RWPE2 (cell line): ENCODE results near the gene CACNA1H.
"Not testable (repeated sequence)": the region's sequence is repeated elsewhere in the genome, so short reads cannot be mapped to it uniquely, and the experiment has no call there.

Experiments
- ATAC-seq: fragments of 200-7000 bp; cut with Tn5 transposase; 3 replicates; pipeline ENCODE4 v1.9.1; 2021; ENCODE audit warnings: low read depth
- DNase-seq: peaks from one replicate; pipeline ENCODE4 v3.0.0-alpha.2; 2020; ENCODE audit warnings: low spot score
- H3K27ac ChIP-seq: fragments of 450-650 bp; 2 replicates; pipeline ENCODE4 v1.5.1; 2017; ENCODE audit warnings: mild to moderate bottlenecking; ENCODE audit not compliant: poor library complexity, severe bottlenecking
- H3K27me3 ChIP-seq: fragments of 250-450 bp; sonication (Bioruptor Pico); 2 replicates; pipeline ENCODE4 v1.5.1; 2021; ENCODE audit warnings: mild to moderate bottlenecking, moderate library complexity; ENCODE audit not compliant: insufficient read depth, poor library complexity, severe bottlenecking
- H3K36me3 ChIP-seq: fragments of 250-450 bp; sonication (Bioruptor Pico); 2 replicates; pipeline ENCODE4 v1.5.1; 2020; ENCODE audit warnings: low read depth, mild to moderate bottlenecking, moderate library complexity
- H3K4me1 ChIP-seq: fragments of 250-450 bp; sonication (Bioruptor Pico); 2 replicates; pipeline ENCODE4 v1.5.1; 2021; ENCODE audit warnings: mild to moderate bottlenecking, moderate library complexity; ENCODE audit not compliant: insufficient read depth, poor library complexity, severe bottlenecking
- H3K4me3 ChIP-seq: fragments of 250-450 bp; sonication (Bioruptor Pico); 2 replicates; pipeline ENCODE4 v1.5.1; 2021; ENCODE audit warnings: mild to moderate bottlenecking, moderate library complexity; ENCODE audit not compliant: severe bottlenecking
- H3K9me3 ChIP-seq: fragments of 250-450 bp; sonication (Bioruptor Pico); 2 replicates; pipeline ENCODE4 v1.5.1; 2021; ENCODE audit warnings: mild to moderate bottlenecking, moderate library complexity; ENCODE audit not compliant: severe bottlenecking
- TF ChIP-seq, protein P1 (sequence below): fragments of 450-650 bp; IDR thresholded peaks from one replicate; pipeline ENCODE4 v1.5.1; 2017; ENCODE audit warnings: mild to moderate bottlenecking, moderate library complexity; ENCODE audit not compliant: poor library complexity, severe bottlenecking

CACNA1H gene

DNA sequence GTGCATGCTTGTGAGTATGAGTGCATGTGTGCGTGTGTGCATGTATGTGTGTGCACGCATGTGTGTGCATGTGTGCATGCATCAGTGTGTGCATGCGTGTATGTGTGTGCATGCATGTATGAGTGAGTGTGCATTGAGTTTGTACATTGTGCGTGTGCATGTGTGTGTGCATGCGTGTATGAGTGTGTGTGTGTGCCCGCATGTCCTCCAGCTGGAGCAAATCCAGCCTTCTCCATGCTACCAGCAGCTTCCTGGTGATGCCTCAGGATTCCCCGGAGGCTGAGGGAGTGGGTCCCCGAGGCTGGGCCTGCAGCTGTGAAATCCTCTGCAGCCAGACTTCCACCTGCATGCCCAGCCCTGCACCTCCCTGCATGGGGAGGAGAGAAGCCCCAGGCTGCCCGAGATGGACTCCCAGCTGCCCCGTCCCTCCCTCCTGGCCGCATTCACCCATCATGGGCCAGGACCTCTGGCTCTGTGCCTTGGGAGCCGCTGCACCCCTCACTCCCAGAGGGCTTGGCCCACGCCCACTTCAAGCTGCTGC lies 112.3 kb downstream of the CACNA1H start:
- DNase-seq, result no peak
- no peak overlapping the region for H3K4me3 ChIP-seq
- TF ChIP-seq, protein P1, sequence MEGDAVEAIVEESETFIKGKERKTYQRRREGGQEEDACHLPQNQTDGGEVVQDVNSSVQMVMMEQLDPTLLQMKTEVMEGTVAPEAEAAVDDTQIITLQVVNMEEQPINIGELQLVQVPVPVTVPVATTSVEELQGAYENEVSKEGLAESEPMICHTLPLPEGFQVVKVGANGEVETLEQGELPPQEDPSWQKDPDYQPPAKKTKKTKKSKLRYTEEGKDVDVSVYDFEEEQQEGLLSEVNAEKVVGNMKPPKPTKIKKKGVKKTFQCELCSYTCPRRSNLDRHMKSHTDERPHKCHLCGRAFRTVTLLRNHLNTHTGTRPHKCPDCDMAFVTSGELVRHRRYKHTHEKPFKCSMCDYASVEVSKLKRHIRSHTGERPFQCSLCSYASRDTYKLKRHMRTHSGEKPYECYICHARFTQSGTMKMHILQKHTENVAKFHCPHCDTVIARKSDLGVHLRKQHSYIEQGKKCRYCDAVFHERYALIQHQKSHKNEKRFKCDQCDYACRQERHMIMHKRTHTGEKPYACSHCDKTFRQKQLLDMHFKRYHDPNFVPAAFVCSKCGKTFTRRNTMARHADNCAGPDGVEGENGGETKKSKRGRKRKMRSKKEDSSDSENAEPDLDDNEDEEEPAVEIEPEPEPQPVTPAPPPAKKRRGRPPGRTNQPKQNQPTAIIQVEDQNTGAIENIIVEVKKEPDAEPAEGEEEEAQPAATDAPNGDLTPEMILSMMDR, result no peak
- H3K27ac ChIP-seq, result no peak overlapping the region
- H3K9me3 ChIP-seq, result no peaks in the 10 kb centered on the region
- H3K36me3 ChIP-seq, result no peaks in the 10 kb centered on the region
- H3K4me1 ChIP-seq, result no peaks in the 10 kb centered on the region
- no peak for ATAC-seq
- peaks cover 22% of the 10 kb centered on the region for H3K27me3 ChIP-seq

DNA sequence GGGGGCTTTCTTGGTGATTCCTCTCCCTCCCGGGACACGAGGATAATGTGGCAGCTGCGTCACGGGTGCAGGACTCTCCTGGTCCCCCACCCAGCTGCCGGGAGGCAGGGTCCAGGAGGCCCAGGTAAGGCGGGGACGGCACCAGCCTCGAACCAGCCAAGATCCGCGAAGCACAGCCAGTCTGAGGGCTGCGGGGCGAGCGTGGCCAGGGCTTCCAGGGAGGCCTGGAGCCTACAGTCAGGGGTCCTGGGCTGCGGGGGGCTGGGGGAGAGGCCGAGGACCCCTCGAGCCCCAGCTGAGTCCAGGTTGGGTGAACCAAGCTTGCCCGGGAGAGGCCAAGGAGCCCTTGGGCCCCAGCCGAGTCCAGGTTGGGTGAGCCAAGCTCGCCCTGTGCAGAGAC lies 112.9 kb downstream of the CACNA1H start:
- TF ChIP-seq, protein P1, result no peak
- Histone ChIP-seq H3K9me3 (no peaks in the 10 kb centered on the region), H3K4me3 (no peak overlapping the region), H3K36me3 (no peaks in the 10 kb centered on the region), H3K27me3 (peaks cover 21% of the 10 kb centered on the region), H3K27ac (no peak overlapping the region), H3K4me1 (no peaks in the 10 kb centered on the region)
- DNase-seq, result no peak
- ATAC-seq, result no peak

DNA sequence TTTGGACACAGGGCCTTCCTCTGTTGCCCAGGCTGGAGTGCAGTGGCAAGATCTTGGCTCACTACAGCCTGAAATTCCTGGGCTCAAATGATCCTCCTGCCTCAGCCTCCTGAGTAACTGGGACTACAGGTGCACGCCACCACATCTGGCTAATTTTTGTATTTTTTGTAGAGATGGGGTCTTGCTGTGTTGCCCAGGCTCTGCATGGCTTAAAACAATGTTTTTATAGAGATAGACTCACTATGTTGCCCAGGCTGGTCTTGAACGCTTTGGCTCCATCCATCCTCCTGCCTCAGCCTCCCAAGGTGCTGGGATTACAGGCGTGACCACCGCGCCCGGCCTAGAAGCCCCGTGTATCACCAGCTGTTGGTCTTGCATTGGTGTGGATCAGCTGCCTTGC lies 116.5 kb downstream of the CACNA1H start:
- not testable (repeated sequence) for DNase-seq, H3K36me3 ChIP-seq, ATAC-seq, H3K4me1 ChIP-seq, H3K27ac ChIP-seq, H3K27me3 ChIP-seq, H3K4me3 ChIP-seq, H3K9me3 ChIP-seq

DNA sequence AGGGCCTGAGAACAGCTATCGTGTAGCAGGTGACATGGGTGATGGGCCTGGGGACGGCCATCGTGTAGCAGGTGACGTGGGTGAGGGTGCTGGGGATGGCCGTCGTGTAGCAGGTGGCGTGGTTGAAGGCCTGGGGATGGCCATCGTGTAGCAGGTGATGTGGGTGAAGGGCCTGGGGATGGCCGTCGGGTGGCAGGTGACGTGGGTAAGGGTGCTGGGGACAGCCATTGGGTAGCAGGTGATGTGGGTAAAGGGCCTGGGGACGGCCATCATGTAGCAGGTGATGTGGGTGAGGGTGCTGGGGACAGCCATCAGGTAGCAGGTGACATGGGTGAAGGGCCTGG lies 118.4 kb downstream of the CACNA1H start:
- Histone ChIP-seq H3K27ac (no peak overlapping the region), H3K36me3 (no peaks in the 10 kb centered on the region), H3K27me3 (peaks cover 8% of the 10 kb centered on the region), H3K4me3 (no peak overlapping the region), H3K4me1 (no peaks in the 10 kb centered on the region), H3K9me3 (no peaks in the 10 kb centered on the region)
- no peak for DNase-seq
- no peak for ATAC-seq
- TF ChIP-seq, protein P1, result no peak
